HepG2 (cell line): ENCODE results near the gene ZNF22. TPM values are rescaled to one million over a fixed set of nuclear protein-coding genes. Genes with fewer than 3 reads are reported as not detected.
A peak's percentile ranks its signal among the peaks of the same experiment; 100 is the strongest.

ENCODE experiments used
- DMTF1 ChIP-seq: sonication (generic); formaldehyde crosslinking; IDR thresholded peaks from 2 replicates; pipeline ENCODE4 v1.4.0; 2020; ENCODE audit warnings: mild to moderate bottlenecking, missing genetic modification reagents
- IRF9 ChIP-seq: sonication (generic); formaldehyde crosslinking; IDR thresholded peaks from 2 replicates; pipeline ENCODE4 v1.8.0; 2022; ENCODE audit warnings: missing genetic modification reagents, mild to moderate bottlenecking, borderline replicate concordance
- MAX ChIP-seq: IDR thresholded peaks from 2 replicates; pipeline ENCODE4 v1.6.1; 2012; ENCODE audit warnings: inconsistent platforms
- MYPOP ChIP-seq: sonication (generic); formaldehyde crosslinking; IDR thresholded peaks from 2 replicates; pipeline ENCODE4 v1.8.1; 2023; ENCODE audit warnings: mild to moderate bottlenecking, moderate library complexity, missing genetic modification reagents
- NR2F6 ChIP-seq, 2 experiments: IDR thresholded peaks; 2 replicates each; pipeline ENCODE4 v1.6.1; 2016; ENCODE audit warnings: antibody characterized with exemption in 1 of 2, mild to moderate bottlenecking in 1 of 2
- PATZ1 ChIP-seq: sonication (generic); formaldehyde crosslinking; IDR thresholded peaks from 2 replicates; pipeline ENCODE4 v1.4.0; 2020; ENCODE audit warnings: missing genetic modification reagents
- TBX3 ChIP-seq: fragments of 450-650 bp; IDR thresholded peaks from 2 replicates; pipeline ENCODE4 v1.6.1; 2017; ENCODE audit warnings: antibody characterized with exemption, mild to moderate bottlenecking, inconsistent platforms, borderline replicate concordance
- U2AF2 ChIP-seq: fragments of 200-400 bp; formaldehyde crosslinking; IDR thresholded peaks from 2 replicates; pipeline ENCODE4 v1.6.1; 2017; ENCODE audit warnings: low read depth, mild to moderate bottlenecking, low read length
- ZFP90 ChIP-seq: sonication (generic); formaldehyde crosslinking; IDR thresholded peaks from 2 replicates; pipeline ENCODE4 v1.8.0; 2022; ENCODE audit warnings: missing genetic modification reagents, mild to moderate bottlenecking, inconsistent platforms, borderline replicate concordance
- ZGPAT ChIP-seq: IDR thresholded peaks from 2 replicates; pipeline ENCODE4 v1.6.1; 2016; ENCODE audit warnings: mild to moderate bottlenecking
- ZNF101 ChIP-seq: sonication (generic); formaldehyde crosslinking; IDR thresholded peaks from 2 replicates; pipeline ENCODE4 v1.4.0; 2020; ENCODE audit warnings: mild to moderate bottlenecking, low read depth, missing genetic modification reagents, borderline replicate concordance
- ZNF234 ChIP-seq: sonication (generic); formaldehyde crosslinking; conservative IDR thresholded peaks from 2 replicates; pipeline ENCODE4 v1.5.1; 2020; ENCODE audit warnings: mild to moderate bottlenecking, missing genetic modification reagents
- ZNF280B ChIP-seq: sonication (generic); formaldehyde crosslinking; IDR thresholded peaks from 2 replicates; pipeline ENCODE4 v1.5.0; 2020; ENCODE audit warnings: missing genetic modification reagents, mild to moderate bottlenecking, borderline replicate concordance
- ZNF543 ChIP-seq: sonication (generic); formaldehyde crosslinking; IDR thresholded peaks from 2 replicates; pipeline ENCODE4 v1.4.0; 2020; ENCODE audit warnings: mild to moderate bottlenecking, missing genetic modification reagents
- ZNF549 ChIP-seq: sonication (generic); formaldehyde crosslinking; IDR thresholded peaks from 2 replicates; pipeline ENCODE4 v1.5.0; 2020; ENCODE audit warnings: missing genetic modification reagents
- ZNF7 ChIP-seq: IDR thresholded peaks from 2 replicates; pipeline ENCODE4 v1.6.1; 2016; ENCODE audit warnings: missing biosample characterization, missing genetic modification reagents
- ZNF788 ChIP-seq: sonication (generic); formaldehyde crosslinking; IDR thresholded peaks from 2 replicates; pipeline ENCODE4 v1.5.0; 2020; ENCODE audit warnings: mild to moderate bottlenecking, missing genetic modification reagents, borderline replicate concordance
- polyA plus RNA-seq, 8 experiments: library from polyadenylated mRNA; depleted of rRNA in 3 of 8; stranded (reverse) in 7 of 8; unstranded in 1 of 8; fragments of >200 nt; fragmentation: Illumina TruSeq in 4 of 8; extraction: Trizol in 4 of 8; gene quantifications; 2 replicates each; pipeline versions ENCODE4 v1.2.1 to v1.2.3, GENCODE V29; 2011 to 2016; ENCODE audit warnings: low read depth in 4 of 8, missing spikeins in 1 of 8, mixed read lengths in 1 of 8; ENCODE audit not compliant: insufficient read depth in 1 of 8
- total RNA-seq, 5 experiments: library from RNA; depleted of rRNA; stranded (reverse); fragments of >200 nt; fragmentation: Illumina TruSeq; extraction: Trizol; gene quantifications; 2 replicates each; pipeline ENCODE4 v1.2.3, GENCODE V29; 2016; ENCODE audit warnings: low read depth in 1 of 5

Gene ZNF22
- total and polyA plus RNA-seq, 2 of the 13 experiments (the other 11 are each of a cell fraction or from before 2014, with no cell fraction given), result 0.40 to 1.3 TPM

GRCh38 chr10:44978570-44979280 lies 22.0 kb upstream of the ZNF22 start, which contains the start of gene DEPP1 (continued):
- peak; percentile 90 for TF ChIP-seq PATZ1 (CRISPR knock-in tag)
- peak; percentile 88; the same call in 1 of the 2 replicates for TF ChIP-seq MYPOP
- peak; percentile 94; the same call in 1 of the 2 replicates for TF ChIP-seq ZNF788 (CRISPR knock-in tag)
- TF ChIP-seq ZNF543 (CRISPR knock-in tag), result peak; percentile 29; the same call in 1 of the 2 replicates
- no peak for TF ChIP-seq DMTF1 (CRISPR knock-in tag)
- no peak for TF ChIP-seq ZNF7 (CRISPR knock-in tag)
- peak; percentile 84; the same call in 1 of the 2 replicates for TF ChIP-seq ZNF234
- TF ChIP-seq ZGPAT (CRISPR knock-in tag), result peak; percentile 96
- no peak for TF ChIP-seq ZNF101 (CRISPR knock-in tag)
- TF ChIP-seq NR2F6 (IDR thresholded peaks at IDR 0.05), result peak; percentile 61
- TF ChIP-seq NR2F6 (CRISPR knock-in tag; IDR thresholded peaks at IDR 0.05), result peak; percentile 87
- TF ChIP-seq ZNF549, result no peak
- TF ChIP-seq TBX3, result peak; percentile 50; the same call in 1 of the 2 replicates
- no peak; the same call in 1 of the 2 replicates for TF ChIP-seq MAX
- TF ChIP-seq IRF9 (CRISPR knock-in tag), result peak; percentile 68
- TF ChIP-seq ZNF280B (CRISPR knock-in tag), result peak; percentile 19; the same call in 1 of the 2 replicates
- TF ChIP-seq ZFP90, result no peak
- no peak for TF ChIP-seq U2AF2
